HG03342 (cell line): Measurements from ENCODE around the gene ARFGEF2.
A peak's percentile ranks its signal among the peaks of the same experiment; 100 is the strongest.
"Not testable (repeated sequence)": the region's sequence is repeated elsewhere in the genome, so short reads cannot be mapped to it uniquely, and the experiment has no call there.

ENCODE experiments used
- ATAC-seq: cut with Tn5 transposase; IDR thresholded peaks from one replicate; pipeline ENCODE4 v1.9.1; 2021; ENCODE audit warnings: mild to moderate bottlenecking, moderate library complexity; ENCODE audit not compliant: unreplicated experiment

The ARFGEF2 gene

GRCh38 chr20:48921168-48921882 is at the start of gene ARFGEF2:
Gene ARFGEF2, plus strand, starts transcription at chr20:48921711. Its CDS starts 179 bp downstream, at chr20:48921890.
- peak; percentile 76 for ATAC-seq

GRCh38 chr20:48875233-48875913 is 46.1 kb upstream of the ARFGEF2 start:
- ATAC-seq = no peak

- ATAC-seq = no peak
These were observed 45.6 kb upstream of the ARFGEF2 start for GRCh38 chr20:48875914-48876240.

GRCh38 chr20:48877304-48877703 is 44.2 kb upstream of the ARFGEF2 start:
- ATAC-seq = no peak

GRCh38 chr20:48878534-48879248 is 42.8 kb upstream of the ARFGEF2 start:
- ATAC-seq = no peak

GRCh38 chr20:48879612-48880245 is 41.8 kb upstream of the ARFGEF2 start:
- no peak for ATAC-seq

GRCh38 chr20:48880331-48880730 is 41.2 kb upstream of the ARFGEF2 start:
- ATAC-seq = no peak

GRCh38 chr20:48880981-48881657 is 40.4 kb upstream of the ARFGEF2 start:
- no peak for ATAC-seq

- no peak for ATAC-seq
These were observed 36.3 kb upstream of the ARFGEF2 start for GRCh38 chr20:48885237-48885636.

- no peak for ATAC-seq
These were observed 35.3 kb upstream of the ARFGEF2 start for GRCh38 chr20:48886194-48886593.

- ATAC-seq = no peak
These were observed 34.7 kb upstream of the ARFGEF2 start for GRCh38 chr20:48886811-48887210.

- not testable (repeated sequence) for ATAC-seq
These were observed 33.0 kb upstream of the ARFGEF2 start for GRCh38 chr20:48888517-48888916.

- no peak for ATAC-seq
These were observed 32.2 kb upstream of the ARFGEF2 start for GRCh38 chr20:48889140-48889790.

- no peak for ATAC-seq
These were observed 30.1 kb upstream of the ARFGEF2 start for GRCh38 chr20:48891235-48892048.

- ATAC-seq = no peak
These were observed 29.5 kb upstream of the ARFGEF2 start for GRCh38 chr20:48892049-48892470.

- ATAC-seq = no peak
These were observed 28.6 kb upstream of the ARFGEF2 start for GRCh38 chr20:48892891-48893290.

- no peak for ATAC-seq
These were observed 28.1 kb upstream of the ARFGEF2 start for GRCh38 chr20:48893374-48893773.

GRCh38 chr20:48897305-48898010 is 24.1 kb upstream of the ARFGEF2 start:
- no peak for ATAC-seq

- ATAC-seq = no peak
These were observed 23.3 kb upstream of the ARFGEF2 start for GRCh38 chr20:48898210-48898609.
